A172 (cell line): Measurements from ENCODE around the gene CTBS. TPM values are rescaled to one million over a fixed set of nuclear protein-coding genes. Genes with fewer than 3 reads are reported as not detected.
A peak's percentile ranks its signal among the peaks of the same experiment; 100 is the strongest.
"Not testable (repeated sequence)": the region's sequence is repeated elsewhere in the genome, so short reads cannot be mapped to it uniquely, and the experiment has no call there.

ENCODE experiments used
- DNase-seq: peaks from one replicate; pipeline ENCODE4 v3.0.0-alpha.2; 2015; ENCODE audit warnings: low spot score
- total RNA-seq: library from RNA; depleted of rRNA; stranded (reverse); fragments of >200 nt; shearing (Covaris generic); gene quantifications from 2 replicates; pipeline ENCODE4 v1.2.3, GENCODE V29; 2014; rRNA removed

Gene CTBS, protein sequence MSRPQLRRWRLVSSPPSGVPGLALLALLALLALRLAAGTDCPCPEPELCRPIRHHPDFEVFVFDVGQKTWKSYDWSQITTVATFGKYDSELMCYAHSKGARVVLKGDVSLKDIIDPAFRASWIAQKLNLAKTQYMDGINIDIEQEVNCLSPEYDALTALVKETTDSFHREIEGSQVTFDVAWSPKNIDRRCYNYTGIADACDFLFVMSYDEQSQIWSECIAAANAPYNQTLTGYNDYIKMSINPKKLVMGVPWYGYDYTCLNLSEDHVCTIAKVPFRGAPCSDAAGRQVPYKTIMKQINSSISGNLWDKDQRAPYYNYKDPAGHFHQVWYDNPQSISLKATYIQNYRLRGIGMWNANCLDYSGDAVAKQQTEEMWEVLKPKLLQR
- total RNA-seq = 10.5 and 12.3 TPM in 2 replicates

GRCh38 chr1:84573967-84574842, at the start of gene CTBS:
Gene CTBS, minus strand, starts transcription at chr1:84574440. Its CDS starts 25 bp downstream, at chr1:84574415.
- peak; percentile 35 for DNase-seq

DNA sequence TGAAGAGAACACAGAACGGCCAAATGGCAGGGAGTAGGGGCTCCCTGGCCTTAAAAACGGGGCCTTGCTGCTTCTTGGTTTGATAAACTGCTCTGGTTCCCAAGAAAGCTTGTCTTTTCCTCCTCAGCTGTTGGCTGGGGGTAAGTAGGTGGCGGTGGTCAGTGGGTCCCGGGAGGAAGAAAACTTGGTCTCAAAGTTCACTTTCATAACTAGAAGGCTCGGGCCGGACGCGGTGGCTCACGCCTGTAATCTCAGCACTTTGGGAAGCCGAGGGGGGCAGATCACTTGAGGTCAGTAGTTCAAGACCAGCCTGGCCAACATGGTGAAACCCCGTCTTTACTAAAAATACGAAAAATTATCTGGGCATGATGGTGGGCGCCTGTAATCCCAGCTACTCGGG, 47.3 kb upstream of the CTBS start:
- DNase-seq = no peak

DNA sequence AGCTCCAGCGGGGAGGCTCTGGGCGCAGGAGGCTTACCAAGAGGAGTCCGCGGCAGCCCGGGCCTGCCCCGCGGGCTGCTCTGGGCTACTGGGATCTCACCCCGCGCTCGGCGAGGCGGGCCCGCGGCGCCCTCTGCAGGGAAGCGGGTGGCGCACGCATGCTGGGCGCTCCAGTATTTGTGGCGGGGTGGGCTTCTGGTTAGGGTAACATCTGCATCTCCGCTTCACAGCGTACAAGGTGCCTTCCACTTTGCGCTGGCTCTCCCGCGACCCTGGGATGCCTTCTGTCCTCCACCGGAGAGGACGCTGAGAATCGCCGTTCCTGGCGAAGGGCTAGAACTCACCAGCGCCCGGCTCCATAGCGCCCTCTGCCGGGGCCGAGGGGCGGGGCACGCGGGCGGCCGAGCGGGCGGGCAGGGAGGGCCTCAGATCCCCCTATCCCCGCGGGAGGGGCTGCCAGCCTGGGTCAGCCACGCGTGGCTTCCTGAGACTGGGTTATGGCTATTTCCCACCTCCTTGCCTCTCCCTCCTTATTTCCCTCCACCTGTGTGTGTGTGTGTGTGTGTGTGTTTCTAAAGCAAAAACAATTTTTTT, 46.6 kb upstream of the CTBS start:
- peak; percentile 43 for DNase-seq

DNA sequence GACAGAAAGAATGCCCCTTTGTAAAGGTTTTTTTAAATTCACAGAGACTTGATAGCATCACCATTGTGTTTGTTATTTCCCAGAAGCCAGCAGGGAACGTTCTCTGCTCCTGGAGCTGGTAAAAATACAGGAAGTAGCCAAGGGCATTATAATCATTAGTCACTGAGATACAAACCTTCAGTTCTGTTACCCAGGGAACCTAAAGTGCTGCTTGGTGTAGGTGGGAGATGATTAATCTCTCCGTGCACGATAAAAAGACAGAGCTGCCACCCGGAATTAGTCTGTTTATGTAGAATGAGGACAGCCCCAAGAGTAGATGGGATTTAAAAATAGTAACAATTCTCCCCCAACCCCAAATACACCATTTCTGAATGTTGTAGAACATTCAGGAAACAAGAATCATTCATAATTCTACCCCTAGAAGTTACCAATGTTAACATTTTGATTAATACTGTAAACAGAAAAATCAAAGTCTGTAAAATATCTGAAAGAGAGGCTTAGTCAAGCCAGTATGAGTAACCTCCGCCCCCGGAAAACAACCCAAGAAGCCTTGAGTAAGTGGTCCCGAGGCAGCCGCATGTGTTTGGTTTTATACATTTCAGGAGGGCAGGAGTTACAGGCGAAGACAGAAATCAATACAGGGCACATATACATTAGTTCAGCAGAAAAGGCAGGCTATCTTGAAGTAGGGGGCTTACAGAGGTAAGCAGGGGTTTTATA, 45.3 kb upstream of the CTBS start:
- peak; percentile 48 for DNase-seq

DNA sequence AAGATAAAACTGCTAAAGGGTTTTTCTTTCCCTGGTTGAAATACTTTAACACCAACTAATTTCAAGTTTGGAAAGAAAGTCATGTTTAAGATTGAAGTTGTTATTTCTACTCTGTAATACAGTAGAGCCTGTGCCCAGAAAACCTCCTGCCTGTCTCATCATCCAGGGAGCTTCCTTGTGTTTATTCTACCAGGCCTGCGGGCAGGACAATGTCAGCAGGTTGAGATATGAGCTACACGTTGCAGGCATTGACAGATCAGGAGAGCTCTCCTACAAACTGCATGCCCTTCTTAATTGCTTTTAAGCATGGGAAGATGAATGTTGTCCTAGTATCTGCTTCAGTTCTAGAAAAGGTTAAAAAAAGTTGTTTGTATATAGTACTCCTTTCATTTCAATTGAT, 43.1 kb upstream of the CTBS start:
- DNase-seq = no peak

- no peak for DNase-seq
These were observed 41.5 kb upstream of the CTBS start for GRCh38 chr1:84615790-84616189.

DNA sequence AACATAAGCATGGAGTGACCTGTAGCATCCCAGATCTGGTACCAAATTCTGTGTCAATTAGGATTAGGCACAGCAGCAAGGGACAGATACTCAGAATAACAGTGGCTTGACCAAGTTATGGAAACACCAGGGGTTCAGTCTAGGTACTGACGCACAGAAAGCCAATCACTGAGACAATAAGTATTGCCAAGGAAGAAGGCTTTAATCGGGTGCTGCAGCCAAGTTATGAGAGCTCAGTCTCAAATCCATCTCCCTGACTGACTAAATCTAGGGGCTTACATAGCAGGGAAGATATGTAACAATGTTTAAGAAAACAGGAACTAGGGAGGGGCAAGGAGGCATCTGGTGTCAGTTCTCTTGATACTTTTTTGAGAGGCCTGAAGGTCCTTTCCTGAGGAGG, 39.6 kb upstream of the CTBS start:
- DNase-seq = no peak

- DNase-seq = no peak
These were observed 38.8 kb upstream of the CTBS start for GRCh38 chr1:84613026-84613425.

GRCh38 chr1:84611796-84612195, 37.6 kb upstream of the CTBS start:
- DNase-seq = no peak

- DNase-seq = no peak
These were observed 36.9 kb upstream of the CTBS start for GRCh38 chr1:84611091-84611490.

- DNase-seq = no peak
These were observed 32.7 kb upstream of the CTBS start for GRCh38 chr1:84606977-84607376.

- no peak for DNase-seq
These were observed 30.9 kb upstream of the CTBS start for GRCh38 chr1:84605157-84605556.

- DNase-seq = peak; percentile 77
These were observed 29.9 kb upstream of the CTBS start for GRCh38 chr1:84603941-84604830.

GRCh38 chr1:84603223-84603622, 29.0 kb upstream of the CTBS start:
- peak; percentile 18 for DNase-seq

DNA sequence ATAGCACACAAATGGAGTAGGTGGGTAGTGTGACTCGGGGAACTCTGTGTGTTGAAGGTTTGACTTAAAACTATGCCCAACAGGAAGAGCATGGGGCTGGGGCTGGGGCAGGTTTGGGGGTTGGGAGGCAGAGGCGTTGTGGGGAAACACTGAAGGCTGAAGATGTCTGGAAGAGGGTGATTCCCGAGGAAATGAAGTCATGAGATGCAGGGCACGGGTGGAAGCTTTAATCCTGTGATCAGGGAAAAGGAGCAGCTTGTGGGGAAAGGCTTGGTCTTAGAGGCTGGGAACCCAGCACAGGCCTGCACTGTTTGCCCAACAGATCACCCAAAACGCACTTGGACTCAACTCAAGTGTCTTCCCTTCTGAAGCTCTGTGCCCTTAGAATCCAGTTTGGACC, 26.6 kb upstream of the CTBS start:
- no peak for DNase-seq

GRCh38 chr1:84598846-84599741, 24.9 kb upstream of the CTBS start:
- DNase-seq = peak; percentile 61

DNA sequence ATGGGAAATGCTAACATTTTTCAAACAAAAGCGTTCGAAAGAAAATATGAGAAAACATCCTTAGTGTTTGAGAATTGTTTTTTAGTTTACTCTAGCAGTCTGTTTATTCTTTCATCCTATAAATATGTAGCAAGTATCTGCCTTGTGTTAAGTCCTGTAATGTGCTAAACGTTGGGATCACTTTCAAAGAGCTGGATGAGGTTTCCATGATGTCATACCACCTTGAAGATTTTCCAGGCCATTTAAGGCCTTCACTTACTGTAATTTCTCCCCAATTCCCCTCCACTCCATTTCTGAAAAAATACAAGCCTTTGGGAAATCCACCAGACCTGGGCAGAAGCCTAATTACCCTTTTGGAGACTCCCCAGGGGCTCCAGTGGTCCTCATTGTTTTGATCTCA, 24.2 kb upstream of the CTBS start:
- no peak for DNase-seq

- no peak for DNase-seq
These were observed 22.8 kb upstream of the CTBS start for GRCh38 chr1:84597011-84597410.

GRCh38 chr1:84594959-84595358, 20.7 kb upstream of the CTBS start:
- not testable (repeated sequence) for DNase-seq

DNA sequence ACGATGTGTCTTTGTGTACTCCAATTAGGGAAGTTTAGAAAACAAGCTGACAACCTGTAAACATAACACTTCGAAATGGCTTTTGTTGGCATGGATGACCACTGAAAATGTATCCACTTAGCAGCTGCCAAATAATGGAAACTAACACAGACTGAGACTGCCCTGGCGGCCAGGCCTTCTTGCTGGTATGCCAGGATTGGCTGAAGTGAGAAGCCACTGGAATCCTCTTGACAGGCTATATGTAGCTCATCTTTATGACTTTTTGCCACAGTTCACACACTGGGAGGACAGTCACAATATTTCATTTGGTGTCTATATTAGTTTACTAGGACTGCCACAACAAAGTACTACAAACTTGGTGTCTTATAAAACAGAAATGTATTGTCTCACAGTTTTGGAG, 12.9 kb upstream of the CTBS start:
- no peak for DNase-seq
